Activated naive CD4-positive, alpha-beta T cell treated with anti-CD3 and anti-CD28 coated beads for 36 hours (primary cell): ENCODE results near the gene UBA6. TPM values are rescaled to one million over a fixed set of nuclear protein-coding genes. Genes with fewer than 3 reads are reported as not detected.

ENCODE experiments used
- CTCF ChIA-PET: fragments of 350-600 bp; sonication (Branson Sonifier 250); formaldehyde crosslinking; loops from one replicate; lab custom pipeline; 2021; ENCODE audit warnings: antibody characterized with exemption; lab: Charles Lee
- DNase-seq: peaks from one replicate; pipeline ENCODE4 v3.0.0-alpha.2; 2020
- H3K27ac Mint-ChIP-seq: one replicate; pipeline ENCODE4 v1.8.0; 2021; ENCODE audit warnings: mild to moderate bottlenecking, mixed read lengths
- H3K27me3 Mint-ChIP-seq: one replicate; pipeline ENCODE4 v1.8.0; 2021; ENCODE audit warnings: low read depth, mixed read lengths
- H3K36me3 Mint-ChIP-seq: one replicate; pipeline ENCODE4 v1.8.0; 2021; ENCODE audit warnings: low read depth, mixed read lengths
- H3K4me1 Mint-ChIP-seq: one replicate; pipeline ENCODE4 v1.8.0; 2021; ENCODE audit warnings: low read depth, mixed read lengths
- H3K4me3 Mint-ChIP-seq: one replicate; pipeline ENCODE4 v1.8.0; 2021; ENCODE audit warnings: mild to moderate bottlenecking, moderate library complexity, mixed read lengths
- H3K9me3 Mint-ChIP-seq: one replicate; pipeline ENCODE4 v1.8.0; 2021; ENCODE audit warnings: mixed read lengths
- intact Hi-C: fragments of 100-400 bp; cut with micrococcal nuclease; formaldehyde crosslinking; loops from one replicate; pipeline ENCODE4 v1.15.1; 2023
- total RNA-seq, 2 experiments: library from RNA; stranded (reverse); gene quantifications; one replicate each; pipeline ENCODE4 v1.2.3, GENCODE V29; 2021

Gene UBA6
- total RNA-seq, 2 experiments from 2014 or later, result 71.6 to 79.5 TPM

DNA sequence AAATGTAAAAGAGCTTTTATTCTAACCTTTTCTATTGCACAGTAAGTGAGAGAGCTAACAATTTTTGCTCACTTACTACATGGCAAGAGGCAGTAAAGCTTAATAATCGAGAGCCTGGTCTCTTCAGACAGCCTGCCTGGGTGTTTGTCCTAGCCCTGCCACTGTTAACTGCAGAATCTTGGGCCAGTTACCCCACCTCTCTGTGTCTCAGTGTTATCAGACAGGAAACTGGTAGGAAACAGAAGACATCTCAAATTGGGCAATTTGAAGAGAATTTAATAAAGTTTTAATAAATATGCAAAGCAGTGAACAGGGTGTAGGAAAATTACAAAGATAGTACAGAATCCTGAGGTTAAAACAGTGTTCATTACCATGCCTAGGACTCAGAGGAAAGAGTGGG, 129.0 kb downstream of the UBA6 start:
- Mint-ChIP-seq H3K27ac (peak overlapping the region; percentile 68), H3K9me3 (no peaks in the 10 kb centered on the region), H3K4me1 (peaks cover 51% of the 10 kb centered on the region), H3K27me3 (no peaks in the 10 kb centered on the region), H3K4me3 (no peak overlapping the region), H3K36me3 (peaks cover 3% of the 10 kb centered on the region)
- DNase-seq, result no peak
- intact Hi-C loops, result no loop called here
- CTCF ChIA-PET, result interaction anchor here (0.9 kb wide), 1 partner anchor 22 kb away, joined by 5 read pairs; no protein-coding TSS in a partner anchor

DNA sequence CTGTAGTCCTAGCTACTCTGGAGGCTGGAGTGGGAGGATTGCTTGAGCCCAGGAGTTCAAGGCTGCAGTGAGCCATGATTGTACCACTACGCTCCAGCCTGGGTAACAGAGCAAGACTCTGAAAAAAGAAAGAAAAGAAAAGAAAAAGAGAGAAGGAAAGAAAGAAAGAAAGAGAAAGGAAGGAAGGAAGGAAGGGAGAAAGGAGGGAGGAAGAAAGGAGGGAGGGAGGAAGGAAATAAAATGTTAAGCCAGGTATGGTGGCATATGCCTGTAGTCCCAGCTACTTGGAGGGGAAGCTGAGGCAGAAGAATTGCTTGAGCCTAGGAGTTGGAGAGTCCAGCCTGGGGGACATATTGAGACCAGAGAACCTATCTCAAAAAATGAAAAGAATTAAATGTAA, 130.4 kb downstream of the UBA6 start:
- no peak for DNase-seq
- Mint-ChIP-seq H3K27ac (no peak overlapping the region), H3K4me3 (no peak overlapping the region), H3K27me3 (no peaks in the 10 kb centered on the region), H3K9me3 (no peaks in the 10 kb centered on the region), H3K4me1 (peaks cover 47% of the 10 kb centered on the region), H3K36me3 (peaks cover 3% of the 10 kb centered on the region)
- CTCF ChIA-PET, result no interaction called here
- intact Hi-C loops, result no loop called here

DNA sequence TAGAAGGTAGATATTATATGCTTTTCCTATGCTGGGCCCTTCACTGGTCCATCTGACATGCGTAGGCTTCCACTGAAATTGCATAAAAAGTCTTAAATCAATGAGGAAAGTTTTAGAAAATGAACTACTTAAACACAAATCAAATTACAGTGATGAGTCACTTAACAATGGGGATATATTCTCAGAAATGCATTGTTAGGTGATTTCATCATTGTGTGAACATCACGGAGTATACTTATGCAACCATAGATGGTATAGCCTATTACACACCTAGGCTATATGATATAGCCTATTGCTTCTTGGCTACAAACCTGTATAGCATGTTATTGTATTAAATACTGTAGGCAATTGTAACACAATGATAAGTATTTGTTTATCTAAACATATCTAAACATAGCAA, 132.1 kb downstream of the UBA6 start:
- CTCF ChIA-PET, result interaction anchor here (0.8 to 1.6 kb wide), 3 partner anchors 12 to 16 kb away, joined by 3 to 4 read pairs (median 3); no protein-coding TSS in a partner anchor
- Mint-ChIP-seq H3K27me3 (no peaks in the 10 kb centered on the region), H3K4me3 (no peak overlapping the region), H3K9me3 (no peaks in the 10 kb centered on the region), H3K36me3 (peaks cover 3% of the 10 kb centered on the region), H3K4me1 (peaks cover 46% of the 10 kb centered on the region), H3K27ac (peak overlapping the region; percentile 65)
- DNase-seq, result no peak
- intact Hi-C loops, result no loop called here

DNA sequence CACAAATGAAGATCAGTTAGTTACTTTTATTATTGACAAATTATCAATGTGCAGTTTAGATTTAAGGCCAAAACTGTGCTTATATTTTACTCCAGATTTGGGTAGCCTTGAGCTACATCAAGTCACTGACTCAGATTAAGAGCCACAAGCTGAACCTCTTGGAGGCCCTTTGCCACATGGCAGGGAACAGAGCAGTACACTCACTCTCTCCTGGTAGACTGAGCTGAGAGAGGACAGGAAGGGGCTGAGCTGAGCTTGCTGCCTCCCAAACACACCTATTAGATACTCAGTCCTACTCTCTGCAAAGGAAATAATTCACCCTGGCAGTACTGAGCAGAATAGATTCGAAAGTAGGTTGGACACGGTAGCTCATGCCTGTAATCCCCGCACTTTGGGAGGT, 134.6 kb downstream of the UBA6 start:
- peak; percentile 58 for DNase-seq
- Mint-ChIP-seq H3K4me1 (peaks cover 38% of the 10 kb centered on the region), H3K27me3 (no peaks in the 10 kb centered on the region), H3K9me3 (no peaks in the 10 kb centered on the region), H3K27ac (peak overlapping the region; percentile 69), H3K4me3 (no peak overlapping the region), H3K36me3 (peaks cover 7% of the 10 kb centered on the region)
- CTCF ChIA-PET, result interaction anchor here (0.7 to 2.3 kb wide), 3 partner anchors 10 to 23 kb away, joined by 3 to 6 read pairs (median 5); no protein-coding TSS in a partner anchor
- intact Hi-C loops, result no loop called here

DNA sequence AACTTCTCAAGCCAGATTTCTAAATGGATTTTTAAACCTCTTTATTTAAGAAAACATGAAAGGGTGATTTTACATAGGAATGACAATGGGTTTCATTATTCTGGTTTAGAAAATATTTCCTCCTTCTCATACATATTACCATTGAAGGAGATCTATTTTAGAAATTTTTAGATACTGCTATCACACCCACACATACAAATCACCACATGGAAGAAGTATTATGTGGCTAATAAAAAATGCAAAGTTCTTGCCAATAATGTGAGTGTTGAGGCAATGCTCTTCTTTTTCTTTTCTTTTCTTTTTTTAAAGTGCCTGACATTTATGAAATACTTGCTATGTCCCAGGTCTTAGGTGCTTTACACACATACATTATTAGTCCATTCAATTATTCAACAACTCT, 135.7 kb downstream of the UBA6 start:
- H3K4me1 Mint-ChIP-seq, result peaks cover 37% of the 10 kb centered on the region
- DNase-seq, result no peak
- no peak overlapping the region for H3K27ac Mint-ChIP-seq
- no peaks in the 10 kb centered on the region for H3K9me3 Mint-ChIP-seq
- CTCF ChIA-PET, result no interaction called here
- H3K36me3 Mint-ChIP-seq, result peaks cover 5% of the 10 kb centered on the region
- H3K4me3 Mint-ChIP-seq, result no peak overlapping the region
- intact Hi-C loops, result no loop called here
- H3K27me3 Mint-ChIP-seq, result no peaks in the 10 kb centered on the region

Other genes starting within 250 kb of the UBA6 start
- 10 to 100 TPM; 46.0 to 51.7 TPM for gene CENPC, start 155.7 kb downstream of the UBA6 start, total RNA-seq
- gene STAP1, start 142.4 kb downstream of the UBA6 start, total RNA-seq, result 10 to 100 TPM; 18.9 to 22.1 TPM
- gene GNRHR, start 53.2 kb upstream of the UBA6 start, total RNA-seq, result not detected
- not detected for gene TMPRSS11D, start 182.8 kb upstream of the UBA6 start, total RNA-seq